DMS114 treated with DMSO at 0.1 percent for 48 hours (cell line): ENCODE results near the gene COX8C.
"Not testable (repeated sequence)": the region's sequence is repeated elsewhere in the genome, so short reads cannot be mapped to it uniquely, and the experiment has no call there.

ENCODE experiments used
- DNase-seq: peaks from one replicate; lab custom pipeline; 2025; ENCODE audit not compliant: unreplicated experiment; lab: John Stamatoyannopoulos, UW

COX8C gene

DNA sequence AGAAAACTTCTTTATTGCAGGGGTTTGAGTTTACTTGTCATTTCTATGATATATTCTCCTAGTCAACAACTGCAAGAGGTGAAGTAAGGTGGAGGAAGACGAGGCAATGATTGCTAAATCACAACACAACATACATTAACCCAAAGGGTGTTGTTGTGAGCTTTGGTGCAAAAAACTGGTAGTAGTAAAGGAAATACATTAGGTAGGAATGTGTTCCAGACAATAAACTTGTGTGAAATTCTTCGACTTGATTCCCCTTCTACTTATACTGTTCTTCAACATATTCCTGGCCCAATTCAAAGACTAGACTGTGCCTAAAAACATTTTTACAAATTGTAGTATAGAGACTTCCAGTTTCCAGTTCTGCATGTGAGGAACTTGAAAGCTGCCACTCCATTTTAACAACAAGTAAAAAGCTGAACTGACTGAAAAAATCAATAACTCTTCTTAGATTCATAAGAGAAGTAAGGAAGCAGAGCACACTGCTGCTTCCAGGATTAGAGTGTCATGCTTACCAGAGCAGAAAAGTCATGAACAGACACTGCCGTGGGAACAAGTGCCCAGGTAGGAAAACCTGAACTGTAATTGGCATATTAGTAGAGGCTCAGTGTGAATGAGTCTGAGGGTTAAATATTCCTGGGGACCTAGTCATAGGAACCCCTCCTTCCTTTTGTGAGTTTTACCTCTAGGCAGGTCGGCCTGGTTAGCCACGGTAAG lies 22.2 kb downstream of the COX8C start:
- no peak for DNase-seq

GRCh38 chr14:93369713-93370266 lies 22.8 kb downstream of the COX8C start:
- DNase-seq = no peak

GRCh38 chr14:93375673-93376156 lies 28.7 kb downstream of the COX8C start:
- DNase-seq = no peak

DNA sequence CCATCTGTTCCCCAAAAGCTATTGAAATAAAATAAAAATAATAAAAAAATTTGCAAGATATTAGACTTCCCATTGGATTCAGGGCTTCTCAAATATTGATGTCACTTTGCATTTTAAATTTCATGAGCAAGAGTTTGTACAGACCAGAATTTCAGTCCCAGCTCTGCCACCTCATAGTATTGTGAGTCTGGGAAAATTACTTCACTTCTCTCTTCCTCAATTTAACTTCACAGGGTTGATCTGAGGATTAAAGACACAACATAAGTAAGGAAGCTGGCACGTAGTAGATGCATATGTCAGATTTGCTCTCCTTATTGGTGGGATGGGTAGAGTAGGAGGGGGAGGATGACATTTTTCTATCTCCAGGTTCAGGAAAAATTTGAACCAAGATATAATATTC lies 32.8 kb downstream of the COX8C start:
- DNase-seq = no peak

DNA sequence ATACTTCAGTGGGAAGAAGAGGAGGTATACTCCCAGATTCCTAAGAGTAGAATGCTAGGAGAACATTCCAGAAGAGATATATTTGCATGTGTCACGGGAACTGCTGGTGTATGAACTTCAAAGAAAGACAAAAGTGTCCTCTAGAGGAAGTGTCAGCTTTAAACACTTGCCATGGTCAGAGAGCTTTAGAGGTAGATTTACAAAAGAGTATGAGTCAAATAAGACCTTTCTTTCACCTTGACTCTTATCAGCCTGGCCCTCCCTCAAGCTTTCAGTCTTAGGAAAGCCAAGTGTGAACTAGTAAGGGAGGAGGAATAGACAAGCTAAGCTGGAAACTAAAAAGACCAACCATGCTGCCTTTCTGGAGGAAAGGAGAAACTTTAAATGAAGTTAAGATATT lies 34.7 kb downstream of the COX8C start:
- no peak for DNase-seq

DNA sequence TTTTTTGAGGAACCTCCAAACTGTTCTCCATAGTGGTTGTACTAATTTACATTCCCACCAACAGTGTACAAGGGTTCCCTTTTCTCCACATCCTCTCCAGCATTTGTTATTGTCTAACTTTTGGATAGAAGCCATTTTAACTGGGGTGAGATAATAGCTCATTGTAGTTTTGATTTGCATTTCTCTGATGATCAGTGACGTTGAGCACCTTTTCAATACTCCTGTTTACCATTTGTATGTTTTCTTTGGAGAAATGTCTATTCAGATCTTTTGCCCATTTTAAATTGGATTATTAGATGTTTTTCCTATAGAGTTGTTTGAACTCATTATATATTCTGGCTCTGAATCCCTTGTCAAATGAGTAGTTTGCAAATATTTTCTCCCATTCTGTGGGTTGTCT lies 37.3 kb downstream of the COX8C start:
- not testable (repeated sequence) for DNase-seq

- DNase-seq = no peak
These were observed 48.2 kb downstream of the COX8C start for GRCh38 chr14:93395231-93395630.

DNA sequence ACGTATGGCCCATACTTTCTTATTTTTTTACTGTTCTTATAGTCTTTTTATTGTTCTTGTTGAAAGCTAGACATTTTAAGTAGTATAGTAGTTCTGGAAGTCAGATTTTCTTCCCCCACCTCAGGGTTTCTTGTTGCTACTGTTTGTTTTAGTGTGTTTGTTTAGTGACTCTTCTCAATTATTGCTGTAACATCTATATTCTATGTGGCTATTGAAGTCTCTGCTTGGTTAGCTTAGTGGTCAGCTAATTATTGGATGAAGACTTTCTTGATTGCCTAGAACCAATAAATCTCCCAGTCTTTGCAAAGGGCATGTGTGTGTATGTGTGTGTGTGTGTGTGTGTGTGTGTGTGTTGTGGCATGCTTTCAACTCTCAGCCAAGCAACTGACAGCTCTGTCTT lies 49.5 kb downstream of the COX8C start:
- DNase-seq = no peak
